ENCODE results near the gene ZWILCH.
"Not testable (repeated sequence)": the region's sequence is repeated elsewhere in the genome, so short reads cannot be mapped to it uniquely, and the experiment has no call there.

Gene ZWILCH

GRCh38 chr15:66489179-66489791 lies 15.8 kb upstream of the ZWILCH start:
- DNase-seq, result no peak

DNA sequence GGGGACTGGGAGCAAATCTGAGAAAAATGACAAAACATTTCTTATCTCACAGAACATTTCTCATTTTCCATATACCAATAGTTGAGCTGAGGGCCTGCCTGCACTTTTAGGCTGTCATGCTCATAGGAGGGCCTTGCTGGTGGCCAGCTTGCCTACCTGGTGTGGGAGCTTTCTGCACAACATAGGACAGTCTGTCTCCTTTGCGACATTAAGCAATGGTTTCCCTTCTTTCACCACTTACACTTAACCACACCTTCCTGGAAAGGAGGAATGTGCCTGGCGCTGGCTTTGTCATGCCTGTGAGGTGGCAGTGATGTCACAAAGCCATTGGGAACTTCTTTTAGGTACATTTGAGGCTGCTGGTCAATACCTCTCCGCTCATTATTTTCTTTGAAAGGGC lies 13.3 kb upstream of the ZWILCH start:
- DNase-seq, result no peak

DNA sequence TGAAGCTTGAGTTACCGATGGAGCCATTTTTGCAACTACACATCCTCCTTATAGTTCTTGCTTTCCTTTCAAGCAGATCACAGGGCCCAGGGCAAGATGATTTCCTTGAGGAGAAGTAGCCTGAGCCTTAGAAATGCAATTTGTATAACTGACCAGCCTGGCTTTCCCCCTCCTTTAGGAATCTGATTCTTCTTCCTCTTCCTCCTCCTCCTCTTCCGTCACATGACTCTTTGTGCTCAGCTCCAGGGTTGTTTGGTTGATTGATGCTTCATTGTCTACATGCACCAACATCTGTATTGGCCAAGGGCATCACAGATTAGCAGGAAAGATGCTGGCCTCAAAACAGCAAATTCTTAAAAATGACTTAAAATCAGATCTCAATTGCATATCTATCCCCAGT lies 10.9 kb upstream of the ZWILCH start:
- no peak for DNase-seq

DNA sequence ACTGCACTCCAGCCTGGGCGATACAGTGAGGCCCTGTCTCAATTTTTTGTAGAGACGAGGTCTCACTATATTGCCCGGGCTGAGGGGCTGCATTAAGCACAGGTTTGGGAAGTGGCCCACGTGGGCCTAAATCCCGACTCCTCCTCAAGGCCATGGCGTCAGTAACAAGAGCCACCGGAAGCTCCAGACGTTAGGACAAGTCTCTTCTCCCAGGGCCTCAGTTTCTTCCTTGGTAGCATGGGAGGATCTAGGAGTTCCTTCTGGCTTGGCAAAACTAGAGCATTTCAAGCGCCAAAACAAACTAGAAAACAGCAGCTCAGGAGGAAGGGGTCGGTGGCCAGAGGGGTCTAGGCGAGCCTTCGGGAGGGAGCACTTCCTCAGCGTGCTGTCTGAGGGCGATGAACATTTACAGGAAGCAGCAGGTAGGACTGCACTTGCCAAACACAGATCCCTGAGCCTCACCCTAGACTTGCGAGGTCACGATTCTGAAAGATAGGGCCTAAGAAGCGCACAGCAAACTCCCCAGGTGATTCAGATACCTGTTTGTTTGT lies 8.1 kb upstream of the ZWILCH start:
- DNase-seq, result peak; percentile 63

GRCh38 chr15:66497502-66498455 lies 7.3 kb upstream of the ZWILCH start, which contains the start of gene SNAPC5:
Gene SNAPC5 (minus strand): TSS chr15:66497762. CDS start chr15:66497731, 31 bp downstream.
- DNase-seq, result peak; percentile 96

DNA sequence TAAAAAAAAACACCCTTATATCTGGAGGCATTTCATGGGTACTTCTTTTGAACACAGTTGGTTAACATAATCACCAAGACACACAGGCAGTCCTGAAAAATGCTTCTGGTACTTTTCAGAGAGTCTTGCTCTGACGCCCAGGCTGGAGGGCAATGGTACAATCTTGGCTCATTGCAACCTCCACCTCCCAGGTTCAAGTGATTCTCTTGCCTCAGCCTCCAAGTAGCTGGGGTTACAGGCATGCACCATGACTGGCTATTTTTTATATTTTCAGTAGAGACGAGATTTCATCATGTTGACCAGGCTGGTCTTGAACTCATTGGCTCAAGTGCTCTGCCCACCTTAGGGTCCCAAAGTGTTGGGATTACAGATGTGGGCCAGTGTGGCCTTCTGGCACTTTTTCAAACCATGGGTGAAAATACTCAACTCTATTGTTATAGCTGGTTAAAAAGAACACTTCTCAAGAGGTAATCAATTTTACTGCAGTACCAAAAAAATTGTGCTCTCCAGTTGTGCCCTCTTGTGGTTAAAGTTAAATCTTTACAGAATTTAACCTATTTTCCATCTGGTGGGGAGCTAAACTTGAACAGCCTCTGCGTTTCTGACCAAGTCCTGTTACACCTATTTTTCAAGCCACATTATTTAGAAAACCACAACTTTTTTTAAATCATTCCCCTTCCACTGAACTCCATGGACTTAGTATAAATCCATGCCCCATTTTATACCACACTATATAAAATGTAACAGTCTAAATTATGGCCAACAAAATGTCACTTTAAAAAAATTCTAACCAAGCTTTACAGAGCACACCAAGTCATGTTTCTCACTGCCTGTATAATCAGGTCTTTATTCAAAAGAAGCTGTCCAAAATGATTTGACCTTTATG lies 6.4 kb upstream of the ZWILCH start:
- DNase-seq, result peak; percentile 68

DNA sequence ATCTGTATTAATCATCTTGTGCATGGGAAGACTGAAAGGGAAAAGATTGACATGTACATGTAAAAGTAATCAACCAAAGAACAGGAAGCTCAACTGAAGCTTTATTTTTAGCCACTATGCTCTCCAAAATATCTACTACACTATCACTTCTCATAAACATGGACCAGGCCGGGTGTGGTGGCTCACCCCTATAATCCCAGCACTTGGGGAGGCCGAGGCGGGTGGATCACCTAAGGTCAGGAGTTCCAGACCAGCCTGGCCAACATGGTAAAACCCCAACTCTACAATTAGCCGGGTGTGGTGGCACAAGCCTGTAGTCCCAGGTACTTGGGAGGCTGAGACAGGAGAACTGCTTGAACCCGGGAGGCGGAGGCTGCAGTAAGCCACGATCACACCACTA lies 4.8 kb upstream of the ZWILCH start:
- DNase-seq, result not testable (repeated sequence)

GRCh38 chr15:66502491-66502890 lies 2.6 kb upstream of the ZWILCH start:
- DNase-seq, result no peak

GRCh38 chr15:66503041-66503648 lies 2.0 kb upstream of the ZWILCH start:
- not testable (repeated sequence) for DNase-seq

DNA sequence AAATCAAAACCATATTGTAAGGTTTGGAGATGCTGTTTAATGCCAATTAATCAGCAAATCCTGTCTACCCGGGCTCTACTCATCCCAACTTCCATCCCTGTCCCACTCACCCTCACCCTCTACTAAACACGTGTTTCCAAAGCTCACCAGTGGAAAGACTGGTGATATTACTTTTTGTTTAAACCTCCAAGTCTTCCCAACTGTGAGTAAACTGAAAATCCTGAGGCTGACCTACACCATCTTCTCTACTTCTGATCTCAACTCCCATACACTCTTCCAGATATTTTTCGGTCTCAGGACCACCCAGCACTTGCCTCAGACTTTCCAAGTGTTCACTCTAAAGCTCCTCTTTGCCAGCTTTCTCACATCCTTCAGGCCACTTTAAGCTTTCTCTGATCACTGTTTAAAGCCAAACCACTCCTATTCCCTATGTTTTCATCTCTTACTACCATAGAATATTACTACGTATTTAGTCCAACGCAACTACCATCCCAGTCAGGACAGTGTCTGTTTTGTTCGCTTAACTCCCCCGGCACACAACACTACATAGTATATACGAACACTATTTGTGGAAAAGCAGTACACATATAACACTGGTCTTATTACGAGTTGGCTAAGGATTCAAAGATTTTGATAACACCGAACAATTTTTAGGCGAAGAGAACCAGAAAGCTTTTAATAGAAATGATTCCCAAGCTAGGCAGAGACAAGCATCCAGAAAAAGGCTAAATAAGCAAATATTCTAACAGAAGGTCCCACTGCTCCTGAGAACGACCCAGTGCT lies 1.2 kb upstream of the ZWILCH start:
- no peak for DNase-seq

- no peak for DNase-seq
Measured at GRCh38 chr15:66505430-66505811, 295 bp downstream of the ZWILCH start.

DNA sequence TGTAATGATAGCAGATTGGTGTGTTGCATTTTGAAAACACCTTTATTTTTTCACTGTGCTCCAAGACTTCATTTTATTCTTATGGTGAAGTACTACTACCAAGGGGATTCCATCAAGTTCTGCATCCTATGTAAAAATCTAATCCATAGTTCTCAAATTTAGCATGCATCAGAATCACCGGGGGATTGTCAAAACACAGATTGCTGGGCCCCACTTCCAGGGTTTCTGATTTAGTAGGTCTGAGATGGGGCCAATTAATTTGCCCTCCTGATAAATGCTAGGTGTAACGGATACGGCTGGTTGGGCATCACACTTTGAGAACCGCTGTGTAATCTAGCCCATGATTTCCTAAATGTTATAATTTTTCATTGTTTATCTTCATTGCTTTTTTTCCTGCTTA lies 692 bp downstream of the ZWILCH start:
- no peak for DNase-seq

GRCh38 chr15:66508293-66508883 lies 3.3 kb downstream of the ZWILCH start:
- no peak for DNase-seq

GRCh38 chr15:66514586-66514985 lies 9.5 kb downstream of the ZWILCH start:
- no peak for DNase-seq

GRCh38 chr15:66515901-66516322 lies 10.8 kb downstream of the ZWILCH start:
- DNase-seq, result no peak

- no peak for DNase-seq
Measured at GRCh38 chr15:66523926-66524325, 18.8 kb downstream of the ZWILCH start.

DNA sequence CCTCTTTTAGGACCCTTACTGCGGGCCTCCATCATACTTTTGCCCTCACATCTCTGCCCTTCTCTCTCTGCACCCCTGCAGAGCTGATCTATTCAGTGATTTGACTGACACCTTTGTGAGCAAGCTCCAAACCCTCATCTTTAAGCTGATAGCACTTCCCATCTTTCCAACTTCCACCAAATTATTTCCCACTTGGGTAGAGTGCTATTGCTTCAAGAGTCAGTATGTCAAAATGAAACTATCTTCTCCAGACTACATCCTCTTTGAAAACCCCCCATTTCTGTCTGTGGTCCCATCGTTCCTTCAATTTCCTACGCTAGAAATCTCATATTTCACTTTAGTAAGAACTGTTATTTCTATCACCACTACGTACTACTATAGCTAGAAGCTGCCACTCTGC lies 19.7 kb downstream of the ZWILCH start:
- DNase-seq, result no peak

GRCh38 chr15:66535056-66535455 lies 29.9 kb downstream of the ZWILCH start:
- no peak for DNase-seq

- DNase-seq, result no peak
Measured at GRCh38 chr15:66542896-66543295, 37.8 kb downstream of the ZWILCH start.

- DNase-seq, result no peak
Measured at GRCh38 chr15:66545255-66545654, 40.1 kb downstream of the ZWILCH start.

DNA sequence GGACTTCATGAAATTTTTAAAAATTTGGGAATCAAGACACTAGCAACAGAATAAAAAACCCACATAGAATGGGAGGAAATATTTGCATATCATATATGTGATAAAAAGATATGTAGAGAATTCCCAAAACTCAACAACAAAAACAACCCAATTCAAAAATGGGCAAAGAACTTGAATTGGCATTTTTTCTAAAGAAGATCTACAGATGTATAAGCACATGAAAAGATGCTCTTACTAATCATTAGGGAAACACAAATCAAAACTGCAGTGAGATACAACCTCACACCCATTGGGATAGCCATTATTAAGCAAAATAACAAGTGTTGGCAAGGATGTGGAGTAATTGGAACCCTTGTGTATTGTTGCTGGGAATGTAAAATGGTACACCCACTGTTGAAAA lies 50.6 kb downstream of the ZWILCH start:
- no peak for DNase-seq
